DOHH2 (cell line): ENCODE data around the gene ENDOV.

Experiments used
- EZH2phosphoT487 ChIP-seq: fragments of 200-600 bp; sonication (generic); IDR thresholded peaks from 2 replicates; pipeline ENCODE4 v1.6.1; 2017; ENCODE audit warnings: borderline replicate concordance, mild to moderate bottlenecking, antibody characterized with exemption, low read length, moderate library complexity, mixed read lengths
- TF ChIP-seq, protein P1 (sequence below): fragments of 200-600 bp; sonication (generic); IDR thresholded peaks from one replicate; pipeline ENCODE4 v1.5.1; 2014; ENCODE audit warnings: antibody characterized with exemption, mild to moderate bottlenecking, low read depth, low read length; ENCODE audit not compliant: poor library complexity, severe bottlenecking

DNA sequence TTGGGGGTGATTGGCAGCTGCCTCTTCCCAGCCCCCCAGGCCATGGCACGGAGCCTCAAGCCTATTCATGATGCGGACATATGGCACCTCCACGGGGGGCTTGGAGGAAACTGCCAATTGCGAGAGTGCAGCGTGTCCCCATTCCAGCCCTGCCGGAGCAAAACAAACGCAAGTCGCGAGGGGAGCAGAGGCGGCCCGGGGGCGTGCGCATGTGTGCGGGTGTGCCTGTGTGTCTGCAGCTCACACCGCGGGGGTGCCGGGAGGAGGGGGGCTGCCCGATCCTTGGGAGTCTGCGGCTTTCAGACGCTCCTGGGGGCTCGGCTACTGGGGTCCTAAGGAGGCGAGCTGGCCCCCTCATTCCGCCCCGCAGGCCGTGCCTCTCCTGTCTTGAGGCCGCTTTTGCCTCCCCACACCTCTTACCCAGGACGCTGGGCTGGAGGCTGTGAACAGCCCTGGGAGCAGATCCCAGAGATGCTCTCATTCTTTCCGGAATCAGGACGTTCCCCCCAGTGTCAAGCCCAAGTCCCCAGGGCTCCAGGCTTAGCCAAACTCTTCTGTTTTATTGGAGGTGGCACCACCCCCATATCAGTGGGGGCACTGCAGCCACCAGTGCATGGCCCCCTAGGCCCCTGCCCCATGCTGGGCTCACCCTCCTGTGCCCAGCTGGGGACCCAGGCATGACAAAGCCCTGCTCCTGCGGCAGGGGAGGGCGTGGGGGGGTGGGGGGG, 29.1 kb downstream of the ENDOV start:
- TF ChIP-seq, protein P1, sequence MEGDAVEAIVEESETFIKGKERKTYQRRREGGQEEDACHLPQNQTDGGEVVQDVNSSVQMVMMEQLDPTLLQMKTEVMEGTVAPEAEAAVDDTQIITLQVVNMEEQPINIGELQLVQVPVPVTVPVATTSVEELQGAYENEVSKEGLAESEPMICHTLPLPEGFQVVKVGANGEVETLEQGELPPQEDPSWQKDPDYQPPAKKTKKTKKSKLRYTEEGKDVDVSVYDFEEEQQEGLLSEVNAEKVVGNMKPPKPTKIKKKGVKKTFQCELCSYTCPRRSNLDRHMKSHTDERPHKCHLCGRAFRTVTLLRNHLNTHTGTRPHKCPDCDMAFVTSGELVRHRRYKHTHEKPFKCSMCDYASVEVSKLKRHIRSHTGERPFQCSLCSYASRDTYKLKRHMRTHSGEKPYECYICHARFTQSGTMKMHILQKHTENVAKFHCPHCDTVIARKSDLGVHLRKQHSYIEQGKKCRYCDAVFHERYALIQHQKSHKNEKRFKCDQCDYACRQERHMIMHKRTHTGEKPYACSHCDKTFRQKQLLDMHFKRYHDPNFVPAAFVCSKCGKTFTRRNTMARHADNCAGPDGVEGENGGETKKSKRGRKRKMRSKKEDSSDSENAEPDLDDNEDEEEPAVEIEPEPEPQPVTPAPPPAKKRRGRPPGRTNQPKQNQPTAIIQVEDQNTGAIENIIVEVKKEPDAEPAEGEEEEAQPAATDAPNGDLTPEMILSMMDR: no peak
- no peak for TF ChIP-seq EZH2phosphoT487
